Occipital lobe (tissue), 2 donors: ENCODE measurements around the gene TEPSIN. TPM values are rescaled to one million over a fixed set of nuclear protein-coding genes. Genes with fewer than 3 reads are reported as not detected.

Experiments
- DNase-seq: peaks from one replicate; lab custom pipeline; 2025; lab: John Stamatoyannopoulos, UW
- total RNA-seq: library from RNA; depleted of rRNA; stranded (reverse); fragments of >200 nt; gene quantifications from one replicate; pipeline ENCODE4 v1.2.3, GENCODE V29; 2014

TEPSIN gene
- total RNA-seq, 1 donor from 2014 or later = 8.1 TPM

GRCh38 chr17:81186203-81186602 is 52.7 kb downstream of the TEPSIN start:
- DNase-seq = no peak

GRCh38 chr17:81184555-81184954 is 54.3 kb downstream of the TEPSIN start:
- DNase-seq = no peak

DNA sequence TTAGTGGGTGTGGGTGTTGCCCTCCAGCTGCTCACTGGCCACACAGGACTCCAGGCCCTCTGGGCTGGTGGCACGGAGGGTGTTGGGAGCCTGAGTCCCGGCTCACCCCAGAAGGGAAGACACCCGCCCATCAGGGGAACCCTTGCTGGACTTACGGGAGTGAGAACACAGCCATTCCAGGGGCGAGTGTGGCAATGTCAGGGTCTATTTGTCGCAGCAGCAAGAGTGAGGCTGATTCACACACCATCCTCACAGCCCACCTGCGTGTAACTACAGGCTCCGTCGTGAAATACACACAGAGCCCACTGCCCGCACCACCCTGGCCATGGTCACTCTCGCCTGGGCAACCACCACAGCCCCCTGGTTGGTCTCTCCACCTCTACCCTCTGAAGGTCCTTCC is 55.0 kb downstream of the TEPSIN start:
- no peak for DNase-seq

DNA sequence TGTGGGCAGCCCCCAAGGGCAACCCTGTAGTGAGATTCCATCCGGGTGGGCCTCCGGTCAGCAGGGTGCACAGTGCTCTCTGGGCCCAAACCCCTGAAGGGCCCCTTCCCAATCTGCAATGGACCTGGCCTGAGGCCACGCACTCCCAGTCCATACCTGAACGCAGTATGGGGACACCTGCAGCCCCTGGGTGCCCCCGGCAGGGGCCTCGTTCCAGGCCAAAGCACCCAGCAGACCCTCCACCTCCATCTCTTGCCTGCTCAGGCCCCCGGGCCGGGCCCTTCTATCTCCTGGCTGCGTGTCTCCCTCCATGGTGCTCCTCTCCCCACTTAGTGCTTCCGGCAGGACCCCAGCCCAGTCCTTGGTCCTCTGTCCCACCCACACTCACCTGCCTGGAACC is 55.5 kb downstream of the TEPSIN start:
- no peak for DNase-seq

DNA sequence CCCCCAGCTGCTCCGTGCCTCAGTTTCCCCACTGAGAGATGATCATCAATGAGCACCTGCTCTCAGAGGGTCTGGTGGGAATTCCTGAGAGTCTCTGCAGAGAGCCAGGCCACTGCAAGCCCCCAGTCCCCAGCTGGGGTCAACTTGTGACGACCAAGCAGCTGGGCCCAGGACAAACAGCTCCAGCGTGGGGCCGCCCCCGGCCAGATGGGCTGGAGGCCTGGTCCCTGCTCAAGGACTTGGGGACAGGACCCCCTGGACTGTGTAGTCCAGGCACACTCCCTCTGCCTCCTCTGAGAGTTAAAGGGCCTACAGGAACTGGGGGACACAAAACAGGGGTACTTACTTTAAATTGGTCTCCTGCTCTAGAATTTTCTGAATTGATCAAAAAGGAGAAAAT is 56.3 kb downstream of the TEPSIN start:
- no peak for DNase-seq

GRCh38 chr17:81181811-81182185 is 57.1 kb downstream of the TEPSIN start:
- DNase-seq = no peak

DNA sequence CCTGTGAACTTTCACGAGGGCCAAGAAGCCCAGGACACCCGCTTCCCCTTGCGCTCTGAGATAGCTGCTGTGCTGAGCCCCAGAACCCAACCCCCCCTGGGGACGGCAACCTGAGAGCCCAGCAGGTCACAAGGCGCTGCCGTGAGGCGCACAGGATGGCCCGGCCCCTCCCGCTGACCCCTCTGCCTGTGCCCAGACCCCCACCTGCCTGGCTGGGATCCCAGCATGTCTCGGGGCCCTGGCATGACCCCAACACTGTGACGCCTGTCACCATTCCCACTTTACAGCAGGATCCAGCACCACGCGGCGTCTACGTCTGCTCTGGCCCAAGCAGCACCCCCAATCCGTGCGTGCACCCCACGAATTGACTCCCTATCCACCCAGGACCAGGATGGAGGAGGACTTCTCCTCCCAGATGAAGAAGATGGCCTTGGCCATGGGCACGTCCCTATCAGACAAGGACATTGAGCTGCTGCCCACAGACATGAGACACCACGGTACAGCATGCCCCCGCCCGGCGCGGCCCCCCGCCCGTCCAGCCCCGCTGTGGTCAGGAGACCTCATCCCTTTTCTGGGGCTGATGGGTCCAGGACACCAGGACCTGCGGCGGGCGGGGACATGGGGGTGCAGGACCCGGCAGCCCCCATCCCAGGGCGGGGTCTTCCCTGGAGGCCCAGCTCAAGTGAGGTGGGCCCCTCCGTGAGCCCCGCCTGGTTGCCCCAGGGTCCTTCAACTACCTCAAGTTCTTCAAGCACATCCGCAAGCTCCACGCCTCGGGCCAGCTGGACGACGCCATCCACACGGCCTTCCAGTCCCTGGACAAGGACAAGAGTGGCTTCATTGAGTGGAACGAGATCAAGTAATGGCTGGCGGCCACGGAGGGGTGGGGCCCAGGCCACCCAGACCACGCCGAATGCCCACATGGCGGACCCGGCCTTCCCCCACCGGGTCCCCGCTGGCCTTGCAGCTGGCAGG is 57.7 kb downstream of the TEPSIN start:
- DNase-seq = no peak

GRCh38 chr17:81179861-81180260 is 59.0 kb downstream of the TEPSIN start:
- DNase-seq = no peak

DNA sequence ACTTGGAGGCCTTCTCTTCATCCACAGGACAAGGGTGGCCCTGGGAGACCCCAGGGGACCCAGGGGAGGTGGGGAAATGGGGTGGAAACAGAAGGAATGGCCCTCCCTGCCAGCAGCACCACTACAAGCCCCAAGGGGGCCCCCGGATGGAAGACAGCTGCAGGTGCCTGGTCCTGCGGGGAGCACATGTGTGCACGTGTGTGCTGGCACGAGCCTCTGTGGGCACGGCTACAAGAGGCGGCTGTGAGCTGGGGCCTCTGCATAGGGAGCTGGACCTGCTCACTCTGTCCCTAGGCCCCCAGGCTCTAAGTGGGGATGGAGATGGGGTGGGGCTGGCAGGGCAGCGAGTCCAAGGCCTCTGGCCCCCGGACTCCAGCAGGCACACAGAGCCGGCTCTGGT is 59.6 kb downstream of the TEPSIN start:
- no peak for DNase-seq

Other genes starting within 250 kb of the TEPSIN start
- 11.7 TPM for gene CHMP6, start 247.2 kb downstream of the TEPSIN start, total RNA-seq
- gene BAIAP2, start 203.9 kb downstream of the TEPSIN start, total RNA-seq = 26.2 TPM
- not detected for gene PVALEF, start 73.5 kb downstream of the TEPSIN start, total RNA-seq
- 10.1 TPM for gene AATK, start 72.8 kb downstream of the TEPSIN start, total RNA-seq
- gene CEP131, start 16.1 kb downstream of the TEPSIN start, total RNA-seq = 10.5 TPM
- gene NDUFAF8, start 263 bp upstream of the TEPSIN start, total RNA-seq = 7.8 TPM
- 12.3 TPM for gene SLC38A10, start 56.3 kb upstream of the TEPSIN start, total RNA-seq
- 7.6 TPM for gene BAHCC1, start 156.4 kb upstream of the TEPSIN start, total RNA-seq